Left lobe of liver (tissue), 2 donors: ENCODE measurements around the gene PRDX5. TPM values are rescaled to one million over a fixed set of nuclear protein-coding genes. Genes with fewer than 3 reads are reported as not detected.
"Not testable (repeated sequence)": the region's sequence is repeated elsewhere in the genome, so short reads cannot be mapped to it uniquely, and the experiment has no call there.

Source experiments
- ATAC-seq: fragments of 200-7000 bp; cut with Tn5 transposase; one replicate; pipeline ENCODE4 v1.9.1; 2020; ENCODE audit warnings: mild to moderate bottlenecking, moderate library complexity
- DNase-seq: peaks from one replicate; pipeline ENCODE4 v3.0.0-alpha.2; 2020; ENCODE audit warnings: low spot score
- total RNA-seq: library from RNA; stranded (reverse); gene quantifications from one replicate; pipeline ENCODE4 v1.2.1, GENCODE V29; 2021
- donor health status: DM: no; HTN: no; CAD: no; lungs with moderate emphysema.
- donor health status: DM: no; HTN: yes; CAD: no.

PRDX5 gene
- total RNA-seq, 1 donor from 2014 or later = 96.4 TPM

- ATAC-seq (peak; percentile 72), DNase-seq (peak; percentile 100)
Observed at GRCh38 chr11:64305075-64305690, 12.7 kb upstream of the PRDX5 start, which contains the start of gene ESRRA. Gene ESRRA, plus strand, starts transcription at chr11:64305524. Its CDS starts 1,656 bp downstream, at chr11:64307180.

DNA sequence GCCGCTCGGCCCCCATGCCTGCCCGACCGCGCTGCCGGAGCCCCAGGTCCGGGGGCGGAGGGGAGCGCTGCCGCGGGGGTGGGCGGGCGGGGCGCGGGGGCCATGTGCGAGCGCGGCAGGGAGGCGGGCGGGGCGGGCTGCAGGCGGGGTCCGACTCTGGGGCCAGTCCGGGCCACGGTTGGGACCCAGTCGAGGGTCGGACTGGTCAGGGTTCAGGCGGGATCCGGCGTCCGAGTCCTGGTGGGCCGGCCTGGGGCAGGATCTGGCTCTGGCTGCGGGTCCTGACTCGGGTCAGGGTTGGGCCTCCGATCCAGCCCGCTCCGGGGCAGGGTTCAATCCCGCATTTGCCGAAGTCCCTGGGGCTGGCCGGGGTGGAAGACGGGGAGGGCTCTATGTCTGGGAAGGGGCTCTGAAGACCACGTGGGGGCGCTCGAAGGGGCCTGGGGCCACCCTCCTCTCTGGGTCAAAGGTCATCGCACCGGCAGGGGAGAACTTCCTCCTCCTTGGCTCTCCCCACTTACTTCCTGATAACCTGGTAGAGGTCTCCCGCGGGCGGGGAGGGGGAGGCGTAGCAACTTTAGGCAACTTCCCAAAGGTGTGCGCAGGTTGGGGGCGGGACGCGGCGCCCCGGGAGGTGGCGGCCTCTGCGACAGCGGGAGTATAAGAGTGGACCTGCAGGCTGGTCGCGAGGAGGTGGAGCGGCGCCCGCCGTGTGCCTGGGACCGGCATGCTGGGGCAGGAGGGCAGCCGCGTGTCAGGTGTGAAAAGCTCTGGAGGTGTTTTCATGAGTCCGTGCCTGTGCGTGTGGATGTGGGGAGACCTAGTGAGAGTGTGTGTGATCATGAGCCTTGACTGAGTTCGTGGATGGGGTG, 12.0 kb upstream of the PRDX5 start:
- ATAC-seq = peak; percentile 41
- DNase-seq = peak; percentile 92

DNA sequence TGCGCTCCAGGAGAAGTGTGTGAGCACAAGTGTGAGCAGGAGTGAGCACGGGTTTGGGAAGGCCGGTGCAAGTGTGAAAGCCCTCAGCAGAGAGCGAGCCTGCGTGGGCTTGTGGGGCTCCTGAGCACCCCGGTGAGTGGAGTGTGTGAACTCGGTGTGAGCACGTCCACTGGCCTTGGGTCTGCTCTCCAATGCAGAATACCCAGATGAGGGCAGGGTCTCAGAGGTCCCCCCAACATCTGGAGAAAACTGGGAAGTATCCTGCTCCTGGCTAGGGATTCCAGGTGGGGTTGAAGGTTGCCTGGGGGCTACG, 11.4 kb upstream of the PRDX5 start:
- ATAC-seq (peak; percentile 0), DNase-seq (no peak)

DNA sequence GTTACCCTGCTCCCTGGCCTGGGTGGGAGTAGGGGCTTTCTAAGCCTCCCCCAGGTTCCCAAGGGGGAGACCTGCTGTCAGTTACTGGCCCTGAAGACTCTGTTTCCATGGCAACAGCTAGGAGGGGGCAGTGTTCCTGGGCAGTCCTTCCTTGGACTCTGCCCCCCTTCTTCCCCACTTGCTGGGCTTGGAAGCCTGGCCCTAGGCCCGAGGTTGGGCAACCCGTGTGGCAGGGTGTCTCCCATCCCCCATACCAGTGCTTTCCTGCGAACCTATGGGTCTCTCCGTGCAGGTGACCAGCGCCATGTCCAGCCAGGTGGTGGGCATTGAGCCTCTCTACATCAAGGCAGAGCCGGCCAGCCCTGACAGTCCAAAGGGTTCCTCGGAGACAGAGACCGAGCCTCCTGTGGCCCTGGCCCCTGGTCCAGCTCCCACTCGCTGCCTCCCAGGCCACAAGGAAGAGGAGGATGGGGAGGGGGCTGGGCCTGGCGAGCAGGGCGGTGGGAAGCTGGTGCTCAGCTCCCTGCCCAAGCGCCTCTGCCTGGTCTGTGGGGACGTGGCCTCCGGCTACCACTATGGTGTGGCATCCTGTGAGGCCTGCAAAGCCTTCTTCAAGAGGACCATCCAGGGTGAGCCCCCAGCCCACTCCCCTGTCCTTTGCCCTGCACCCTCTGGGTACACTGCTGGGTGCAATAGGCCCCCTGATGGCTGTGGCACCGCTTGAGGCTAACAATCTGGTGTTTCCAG, 10.9 kb upstream of the PRDX5 start:
- DNase-seq = peak; percentile 93
- peak; percentile 51 for ATAC-seq

DNA sequence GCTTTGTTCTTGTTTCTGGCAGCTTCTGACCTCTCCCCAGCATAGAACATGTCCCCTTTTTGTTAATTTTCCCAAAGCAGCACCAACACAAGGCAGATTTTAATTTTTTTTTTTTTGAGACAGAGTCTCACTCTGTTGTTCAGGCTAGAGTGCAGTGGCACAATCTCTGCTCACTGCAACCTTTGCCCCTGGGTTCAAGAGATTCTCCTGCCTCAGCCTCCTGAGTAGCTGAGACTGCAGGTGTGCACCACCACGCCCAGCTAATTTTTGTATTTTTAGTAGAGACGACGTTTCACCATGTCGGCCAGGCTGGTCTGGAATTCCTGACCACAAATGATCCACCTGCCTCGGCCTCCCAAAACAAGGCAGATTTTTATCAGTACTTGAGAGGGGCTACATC, 10.1 kb upstream of the PRDX5 start:
- ATAC-seq = not testable (repeated sequence)
- peak; percentile 41 for DNase-seq

GRCh38 chr11:64312947-64313346, 5.0 kb upstream of the PRDX5 start:
- ATAC-seq (no peak), DNase-seq (no peak)

DNA sequence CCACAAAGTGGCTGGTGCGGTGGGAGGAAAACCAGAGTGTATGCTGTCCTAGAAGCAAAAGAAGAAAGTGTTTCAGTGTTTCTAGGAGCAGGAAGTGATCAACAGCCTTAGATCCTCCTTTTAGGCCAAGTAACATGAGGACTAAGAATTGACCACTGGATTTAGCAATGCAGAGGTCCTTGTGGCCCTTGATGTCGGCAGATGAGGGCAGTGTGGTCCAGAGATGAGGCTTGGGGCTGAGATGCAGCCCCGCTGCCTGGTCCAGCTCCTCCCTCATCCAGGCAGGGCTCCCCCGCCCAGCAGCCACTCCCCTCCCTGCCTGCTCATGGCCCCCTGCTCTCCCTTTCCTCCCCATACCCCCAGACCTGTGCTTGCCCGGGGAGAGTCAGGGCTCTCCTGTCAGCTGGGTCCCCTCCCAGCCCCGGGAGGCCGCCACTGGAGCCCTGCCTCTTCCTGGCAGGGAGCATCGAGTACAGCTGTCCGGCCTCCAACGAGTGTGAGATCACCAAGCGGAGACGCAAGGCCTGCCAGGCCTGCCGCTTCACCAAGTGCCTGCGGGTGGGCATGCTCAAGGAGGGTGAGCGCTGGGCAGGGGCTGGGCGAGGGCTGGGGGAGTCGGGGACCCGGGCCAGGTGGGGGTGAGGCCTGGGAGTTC, 4.3 kb upstream of the PRDX5 start:
- ATAC-seq (no peak), DNase-seq (no peak)

DNA sequence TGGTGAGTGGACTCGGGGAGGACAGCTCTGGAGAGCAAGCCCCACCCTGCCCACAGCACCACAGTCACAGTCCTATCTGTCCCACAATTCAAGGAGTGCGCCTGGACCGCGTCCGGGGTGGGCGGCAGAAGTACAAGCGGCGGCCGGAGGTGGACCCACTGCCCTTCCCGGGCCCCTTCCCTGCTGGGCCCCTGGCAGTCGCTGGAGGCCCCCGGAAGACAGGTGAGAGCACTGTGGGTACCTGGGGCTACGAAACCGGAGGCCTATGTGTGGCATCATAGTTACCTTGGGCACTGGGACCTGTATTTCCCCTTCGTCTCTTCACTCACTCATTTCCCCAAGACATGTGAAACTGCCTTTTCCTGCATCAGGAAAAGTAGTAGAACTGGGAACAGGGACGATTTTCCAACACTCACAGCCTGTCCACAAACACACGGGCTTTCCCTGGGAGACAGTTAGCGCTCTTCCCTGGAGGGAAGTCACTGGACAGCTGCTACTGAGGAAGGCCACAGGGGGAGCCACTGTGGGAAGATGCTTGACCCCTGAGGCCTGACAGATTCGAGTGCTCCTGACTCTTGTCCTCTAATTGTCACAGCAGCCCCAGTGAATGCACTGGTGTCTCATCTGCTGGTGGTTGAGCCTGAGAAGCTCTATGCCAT, 3.6 kb upstream of the PRDX5 start:
- ATAC-seq (no peak), DNase-seq (no peak)

DNA sequence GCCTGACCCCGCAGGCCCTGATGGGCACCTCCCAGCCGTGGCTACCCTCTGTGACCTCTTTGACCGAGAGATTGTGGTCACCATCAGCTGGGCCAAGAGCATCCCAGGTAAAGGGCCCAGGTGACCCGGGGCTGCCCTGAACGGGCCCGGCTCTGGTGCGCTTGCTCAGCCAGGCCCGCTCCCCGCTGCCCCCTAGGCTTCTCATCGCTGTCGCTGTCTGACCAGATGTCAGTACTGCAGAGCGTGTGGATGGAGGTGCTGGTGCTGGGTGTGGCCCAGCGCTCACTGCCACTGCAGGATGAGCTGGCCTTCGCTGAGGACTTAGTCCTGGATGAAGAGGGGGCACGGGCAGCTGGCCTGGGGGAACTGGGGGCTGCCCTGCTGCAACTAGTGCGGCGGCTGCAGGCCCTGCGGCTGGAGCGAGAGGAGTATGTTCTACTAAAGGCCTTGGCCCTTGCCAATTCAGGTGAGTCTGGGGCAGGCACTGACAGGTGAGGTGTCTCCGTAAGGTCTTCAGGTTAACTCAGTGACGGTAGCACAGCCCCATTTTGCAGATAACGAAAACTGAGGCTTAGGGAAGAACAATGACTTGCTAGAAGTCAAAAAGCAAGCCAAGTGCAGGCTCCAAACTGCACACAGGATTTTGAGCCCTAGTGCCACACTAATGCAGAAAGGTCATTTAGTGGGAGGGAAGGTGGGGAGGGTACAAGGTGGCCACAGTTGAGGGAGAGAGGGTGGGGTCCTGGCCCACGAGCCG, 2.9 kb upstream of the PRDX5 start:
- DNase-seq (peak; percentile 46), ATAC-seq (no peak)

GRCh38 chr11:64315667-64316526, 2.0 kb upstream of the PRDX5 start:
- ATAC-seq, DNase-seq: not testable (repeated sequence)

- ATAC-seq = peak; percentile 5
- peak; percentile 72 for DNase-seq
Observed at GRCh38 chr11:64316672-64317324, 1.1 kb upstream of the PRDX5 start.

- ATAC-seq (peak; percentile 80), DNase-seq (peak; percentile 98)
Observed at GRCh38 chr11:64317325-64317960, 478 bp upstream of the PRDX5 start, which contains the start of gene TRMT112. Gene TRMT112, minus strand, starts transcription at chr11:64317559. Its CDS starts 33 bp downstream, at chr11:64317526.

DNA sequence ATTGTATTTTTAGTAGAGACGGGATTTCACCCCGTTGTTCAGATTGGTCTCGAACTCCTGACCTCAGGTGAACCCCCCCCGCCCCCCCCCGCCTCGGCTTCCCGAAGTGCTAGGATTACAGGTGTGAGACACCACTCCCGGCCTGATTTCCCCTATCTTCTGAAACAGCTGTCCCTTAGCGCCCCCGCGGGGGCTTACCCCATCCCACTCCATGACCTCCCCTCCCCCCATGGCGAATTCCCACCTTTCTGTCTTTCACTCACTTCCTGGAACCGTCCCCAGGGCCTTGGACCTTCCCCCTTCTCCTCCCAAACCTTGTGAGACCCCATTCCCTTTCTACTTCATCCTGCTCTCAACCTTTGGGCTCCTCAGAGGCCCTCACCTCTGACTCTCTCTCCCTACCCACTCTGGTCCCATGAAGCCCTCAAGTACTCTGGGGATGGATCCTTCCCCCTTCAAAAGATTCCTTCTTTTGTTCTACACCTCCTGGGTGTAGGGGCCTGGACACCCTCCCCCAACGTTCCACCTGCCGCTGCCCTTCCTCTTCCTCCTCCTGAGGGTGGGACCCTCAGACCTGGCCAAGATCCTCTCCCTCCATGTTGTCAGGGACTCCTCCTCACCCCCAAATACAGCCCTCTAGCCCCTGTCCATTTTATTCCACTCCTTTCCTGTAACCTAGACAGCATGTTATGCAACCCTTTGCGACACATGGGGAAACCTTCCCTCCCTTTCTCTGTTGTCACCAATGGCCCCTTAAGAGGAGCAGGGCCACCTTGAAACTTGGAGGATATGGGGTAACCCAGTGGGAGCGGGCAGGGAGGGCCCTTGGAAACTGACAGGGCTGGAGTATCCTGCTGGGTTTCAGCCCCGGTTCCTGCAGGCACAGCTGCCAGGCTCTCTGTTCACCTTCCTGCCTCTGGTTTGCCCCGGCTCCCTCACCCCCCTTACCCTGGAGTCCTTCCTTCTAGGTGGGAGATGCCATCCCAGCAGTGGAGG, 1.1 kb downstream of the PRDX5 start:
- DNase-seq = peak; percentile 56
- ATAC-seq = no peak

DNA sequence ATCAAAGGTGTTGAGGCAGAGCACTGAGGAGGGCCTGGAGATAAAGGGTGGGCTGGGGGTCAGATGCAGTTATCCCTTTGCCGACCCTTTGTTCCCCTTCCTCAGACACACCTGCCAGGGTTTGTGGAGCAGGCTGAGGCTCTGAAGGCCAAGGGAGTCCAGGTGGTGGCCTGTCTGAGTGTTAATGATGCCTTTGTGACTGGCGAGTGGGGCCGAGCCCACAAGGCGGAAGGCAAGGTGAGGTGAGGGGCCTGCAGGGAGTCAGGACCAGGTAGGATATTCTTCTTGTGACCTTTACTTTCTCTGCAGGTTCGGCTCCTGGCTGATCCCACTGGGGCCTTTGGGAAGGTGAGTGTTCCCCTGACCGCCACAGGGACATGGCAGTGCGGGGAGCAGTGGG, 2.6 kb downstream of the PRDX5 start:
- no peak for ATAC-seq
- DNase-seq = no peak

GRCh38 chr11:64321026-64321425, 3.1 kb downstream of the PRDX5 start:
- no peak for DNase-seq

DNA sequence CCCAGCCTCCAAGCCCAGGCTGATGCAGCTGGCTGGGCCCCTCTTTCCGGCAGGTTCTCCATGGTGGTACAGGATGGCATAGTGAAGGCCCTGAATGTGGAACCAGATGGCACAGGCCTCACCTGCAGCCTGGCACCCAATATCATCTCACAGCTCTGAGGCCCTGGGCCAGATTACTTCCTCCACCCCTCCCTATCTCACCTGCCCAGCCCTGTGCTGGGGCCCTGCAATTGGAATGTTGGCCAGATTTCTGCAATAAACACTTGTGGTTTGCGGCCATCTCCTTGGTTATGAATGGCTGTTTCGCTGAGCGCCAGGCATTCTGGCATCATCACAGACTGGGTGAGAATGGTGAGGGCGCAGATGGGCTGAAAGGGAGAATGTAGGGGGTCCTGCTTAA, 3.6 kb downstream of the PRDX5 start:
- ATAC-seq = no peak
- DNase-seq = peak; percentile 42

More at GRCh38 chr11:64321026-64321425, 3.1 kb downstream of the PRDX5 start:
- ATAC-seq = no peak

DNA sequence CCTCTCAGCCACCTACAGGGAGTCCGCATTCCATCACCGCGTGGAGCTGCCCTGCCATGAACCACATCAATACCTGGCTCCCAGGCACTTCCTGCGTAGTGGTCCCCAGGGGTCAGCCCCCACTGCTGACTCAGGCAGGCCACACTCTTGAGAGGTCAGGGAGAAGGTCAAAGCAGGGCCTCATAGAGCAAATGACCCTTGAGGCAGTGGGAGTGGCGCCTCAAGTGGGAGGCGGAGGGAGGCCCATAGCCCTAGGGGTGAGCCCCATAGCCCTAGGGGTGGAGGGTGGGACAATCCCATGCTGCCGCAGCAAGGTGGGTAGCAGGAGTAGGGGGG, 5.0 kb downstream of the PRDX5 start:
- DNase-seq = peak; percentile 40
- no peak for ATAC-seq
